ENCODE results near the gene DTWD1. TPM values are rescaled to one million over a fixed set of nuclear protein-coding genes. Genes with fewer than 3 reads are reported as not detected.
"Not testable (repeated sequence)": the region's sequence is repeated elsewhere in the genome, so short reads cannot be mapped to it uniquely, and the experiment has no call there.

DTWD1 gene
- 29.2 TPM for polyA plus RNA-seq (2013, experiment 1 of 2)
- polyA plus RNA-seq (2013, experiment 2 of 2) = 29.9 TPM

- H3K4ac ChIP-seq (ENCODE audit: low read depth in 1 of 2, low read length in 2 of 2) = peak within 1 kb of the TSS in 1 of 2 experiments; percentile 98
- no peaks in the 10 kb centered on the region for H3K4me1 ChIP-seq (ENCODE audit: control insufficient read depth, insufficient read depth, low read depth, low read length)
- no peak within 1 kb of the TSS for H3K14ac ChIP-seq (ENCODE audit: low read length in 2 of 2)
- H3K23ac ChIP-seq (ENCODE audit: low read length in 2 of 2) = peak within 1 kb of the TSS in 1 of 2 experiments; percentile 34
- H3K27me3 ChIP-seq (ENCODE audit: control insufficient read depth in 1 of 2, insufficient read depth in 1 of 2, low read length in 2 of 2) = no peaks in the 10 kb centered on the region
- no peak within 1 kb of the TSS for H2AFZ ChIP-seq (ENCODE audit: low read depth, low read length)
- H3K27ac ChIP-seq (ENCODE audit: low read length, poor library complexity, severe bottlenecking) = peak within 1 kb of the TSS; percentile 89
- H3K18ac ChIP-seq (ENCODE audit: low read depth in 1 of 2, low read length in 2 of 2) = peak within 1 kb of the TSS; percentile 55 to 89
- DNase-seq = peak; percentile 98
- H3K4me2 ChIP-seq (ENCODE audit: low read length, poor library complexity, severe bottlenecking) = peak within 1 kb of the TSS; percentile 64
- peaks cover 19% of the 10 kb centered on the region for H3K9me3 ChIP-seq (ENCODE audit: control insufficient read depth, low read length)
- H3K9ac ChIP-seq (ENCODE audit: low read length) = peak within 1 kb of the TSS; percentile 96
- WGBS = under 1% methylated on average over 56 of the region's 59 CpGs
- peak within 1 kb of the TSS; percentile 80 to 86 for H3K4me3 ChIP-seq (ENCODE audit: insufficient read depth in 1 of 2, low read depth in 1 of 2, low read length in 2 of 2)
- no peak within 1 kb of the TSS for H2BK120ac ChIP-seq (ENCODE audit: low read depth, low read length)
- H4K8ac ChIP-seq (ENCODE audit: low read length) = peak within 1 kb of the TSS; percentile 33
- H2BK5ac ChIP-seq (ENCODE audit: low read depth, low read length, poor library complexity, severe bottlenecking) = peak within 1 kb of the TSS; percentile 31
- peak within 1 kb of the TSS; percentile 65 for H4K91ac ChIP-seq (ENCODE audit: low read length)
- no peak within 1 kb of the TSS for H2BK12ac ChIP-seq (ENCODE audit: low read length in 2 of 2)
- H2AK5ac ChIP-seq (ENCODE audit: low read length, severe bottlenecking) = no peak within 1 kb of the TSS
- peaks cover 5 to 32% of the 10 kb centered on the region in 2 experiments for H3K36me3 ChIP-seq (ENCODE audit: control insufficient read depth in 1 of 2, insufficient read depth in 2 of 2, low read depth in 1 of 2, low read length in 2 of 2)
- no peak within 1 kb of the TSS for H2BK15ac ChIP-seq (ENCODE audit: low read depth, poor library complexity, severe bottlenecking)
- H3K79me1 ChIP-seq (replicated peaks; ENCODE audit: low read length, poor library complexity, severe bottlenecking) = peaks cover 14% of the 10 kb centered on the region
These were observed at the start of gene DTWD1, which contains the start of gene FAM227B for GRCh38 chr15:49620658-49621368. Gene DTWD1 (plus strand): TSS chr15:49621048. CDS start chr15:49625168, 4,120 bp downstream. Gene FAM227B (minus strand): TSS chr15:49620818. CDS start chr15:49615171, 5,647 bp downstream.

- H3K4ac ChIP-seq (ENCODE audit: low read depth in 1 of 2, low read length in 2 of 2) = no peak overlapping the region
- no peak overlapping the region for H3K23ac ChIP-seq (ENCODE audit: low read length in 2 of 2)
- H2AK5ac ChIP-seq (ENCODE audit: low read length, severe bottlenecking) = no peak overlapping the region
- 100% methylated on average over 1 of the region's 1 CpG for WGBS
- no peak overlapping the region for H2BK5ac ChIP-seq (ENCODE audit: low read depth, low read length, poor library complexity, severe bottlenecking)
- H2BK12ac ChIP-seq (ENCODE audit: low read length in 2 of 2) = no peak overlapping the region
- no peak overlapping the region for H2BK15ac ChIP-seq (ENCODE audit: low read depth, poor library complexity, severe bottlenecking)
- H3K27ac ChIP-seq (ENCODE audit: low read length, poor library complexity, severe bottlenecking) = no peak overlapping the region
- no peak overlapping the region for H4K91ac ChIP-seq (ENCODE audit: low read length)
- peaks cover 24% of the 10 kb centered on the region for H3K9me3 ChIP-seq (ENCODE audit: control insufficient read depth, low read length)
- no peak overlapping the region for H4K8ac ChIP-seq (ENCODE audit: low read length)
- no peak overlapping the region for H3K4me2 ChIP-seq (ENCODE audit: low read length, poor library complexity, severe bottlenecking)
- no peak overlapping the region for H3K4me3 ChIP-seq (ENCODE audit: insufficient read depth in 1 of 2, low read depth in 1 of 2, low read length in 2 of 2)
- no peak overlapping the region for H3K14ac ChIP-seq (ENCODE audit: low read length in 2 of 2)
- DNase-seq = no peak
- H2AFZ ChIP-seq (ENCODE audit: low read depth, low read length) = no peak overlapping the region
- H3K9ac ChIP-seq (ENCODE audit: low read length) = no peak overlapping the region
- H2BK120ac ChIP-seq (ENCODE audit: low read depth, low read length) = no peak overlapping the region
- H3K4me1 ChIP-seq (ENCODE audit: control insufficient read depth, insufficient read depth, low read depth, low read length) = no peaks in the 10 kb centered on the region
- no peaks in the 10 kb centered on the region for H3K36me3 ChIP-seq (ENCODE audit: control insufficient read depth in 1 of 2, insufficient read depth in 2 of 2, low read depth in 1 of 2, low read length in 2 of 2)
- no peaks in the 10 kb centered on the region for H3K79me1 ChIP-seq (replicated peaks; ENCODE audit: low read length, poor library complexity, severe bottlenecking)
- no peaks in the 10 kb centered on the region for H3K27me3 ChIP-seq (ENCODE audit: control insufficient read depth in 1 of 2, insufficient read depth in 1 of 2, low read length in 2 of 2)
- no peak overlapping the region for H3K18ac ChIP-seq (ENCODE audit: low read depth in 1 of 2, low read length in 2 of 2)
These were observed 47.4 kb upstream of the DTWD1 start for GRCh38 chr15:49573421-49573820.

GRCh38 chr15:49589030-49589429 is 31.8 kb upstream of the DTWD1 start:
- Histone ChIP-seq H3K9me3 (ENCODE audit: control insufficient read depth, low read length) (peaks cover 5% of the 10 kb centered on the region), H3K4me1 (ENCODE audit: control insufficient read depth, insufficient read depth, low read depth, low read length) (no peaks in the 10 kb centered on the region), H3K4ac (ENCODE audit: low read depth in 1 of 2, low read length in 2 of 2) (no peak overlapping the region), H2BK120ac (ENCODE audit: low read depth, low read length) (no peak overlapping the region), H3K23ac (ENCODE audit: low read length in 2 of 2) (no peak overlapping the region), H2BK5ac (ENCODE audit: low read depth, low read length, poor library complexity, severe bottlenecking) (no peak overlapping the region), H2AK5ac (ENCODE audit: low read length, severe bottlenecking) (no peak overlapping the region), H2BK12ac (ENCODE audit: low read length in 2 of 2) (no peak overlapping the region), H3K9ac (ENCODE audit: low read length) (peak overlapping the region; percentile 36), H3K27me3 (ENCODE audit: control insufficient read depth in 1 of 2, insufficient read depth in 1 of 2, low read length in 2 of 2) (no peaks in the 10 kb centered on the region), H2AFZ (ENCODE audit: low read depth, low read length) (no peak overlapping the region), H3K18ac (ENCODE audit: low read depth in 1 of 2, low read length in 2 of 2) (no peak overlapping the region), H2BK15ac (ENCODE audit: low read depth, poor library complexity, severe bottlenecking) (no peak overlapping the region), H3K4me2 (ENCODE audit: low read length, poor library complexity, severe bottlenecking) (no peak overlapping the region), H4K8ac (ENCODE audit: low read length) (no peak overlapping the region), H3K27ac (ENCODE audit: low read length, poor library complexity, severe bottlenecking) (no peak overlapping the region), H3K79me1 (replicated peaks; ENCODE audit: low read length, poor library complexity, severe bottlenecking) (no peaks in the 10 kb centered on the region), H3K14ac (ENCODE audit: low read length in 2 of 2) (no peak overlapping the region), H3K4me3 (ENCODE audit: insufficient read depth in 1 of 2, low read depth in 1 of 2, low read length in 2 of 2) (no peak overlapping the region), H4K91ac (ENCODE audit: low read length) (no peak overlapping the region), H3K36me3 (ENCODE audit: control insufficient read depth in 1 of 2, insufficient read depth in 2 of 2, low read depth in 1 of 2, low read length in 2 of 2) (no peaks in the 10 kb centered on the region)
- peak; percentile 22 for DNase-seq

GRCh38 chr15:49592829-49593316 is 28.0 kb upstream of the DTWD1 start:
- peaks cover 29% of the 10 kb centered on the region for H3K9me3 ChIP-seq (ENCODE audit: control insufficient read depth, low read length)
- WGBS = 90% methylated on average over 12 of the region's 12 CpGs
- not testable (repeated sequence) for H2BK12ac ChIP-seq (ENCODE audit: low read length in 2 of 2); H4K8ac ChIP-seq (ENCODE audit: low read length); H2BK15ac ChIP-seq (ENCODE audit: low read depth, poor library complexity, severe bottlenecking); H4K91ac ChIP-seq (ENCODE audit: low read length); H3K36me3 ChIP-seq (ENCODE audit: control insufficient read depth in 1 of 2, insufficient read depth in 2 of 2, low read depth in 1 of 2, low read length in 2 of 2); H2AK5ac ChIP-seq (ENCODE audit: low read length, severe bottlenecking); H3K4ac ChIP-seq (ENCODE audit: low read depth in 1 of 2, low read length in 2 of 2); H3K27ac ChIP-seq (ENCODE audit: low read length, poor library complexity, severe bottlenecking); H3K14ac ChIP-seq (ENCODE audit: low read length in 2 of 2); H3K27me3 ChIP-seq (ENCODE audit: control insufficient read depth in 1 of 2, insufficient read depth in 1 of 2, low read length in 2 of 2); H2BK120ac ChIP-seq (ENCODE audit: low read depth, low read length); H3K4me3 ChIP-seq (ENCODE audit: insufficient read depth in 1 of 2, low read depth in 1 of 2, low read length in 2 of 2); H3K23ac ChIP-seq (ENCODE audit: low read length in 2 of 2); DNase-seq; H3K4me1 ChIP-seq (ENCODE audit: control insufficient read depth, insufficient read depth, low read depth, low read length); H2BK5ac ChIP-seq (ENCODE audit: low read depth, low read length, poor library complexity, severe bottlenecking); H3K4me2 ChIP-seq (ENCODE audit: low read length, poor library complexity, severe bottlenecking); H3K79me1 ChIP-seq (replicated peaks; ENCODE audit: low read length, poor library complexity, severe bottlenecking); H2AFZ ChIP-seq (ENCODE audit: low read depth, low read length); H3K9ac ChIP-seq (ENCODE audit: low read length); H3K18ac ChIP-seq (ENCODE audit: low read depth in 1 of 2, low read length in 2 of 2)
